ENCODE measurements around the gene POMT1.
A peak's percentile ranks its signal among the peaks of the same experiment; 100 is the strongest.
"Not testable (repeated sequence)": the region's sequence is repeated elsewhere in the genome, so short reads cannot be mapped to it uniquely, and the experiment has no call there.

POMT1 gene

GRCh38 chr9:131500377-131500776 lies 2.3 kb upstream of the POMT1 start:
- DNase-seq: peak; percentile 85

DNA sequence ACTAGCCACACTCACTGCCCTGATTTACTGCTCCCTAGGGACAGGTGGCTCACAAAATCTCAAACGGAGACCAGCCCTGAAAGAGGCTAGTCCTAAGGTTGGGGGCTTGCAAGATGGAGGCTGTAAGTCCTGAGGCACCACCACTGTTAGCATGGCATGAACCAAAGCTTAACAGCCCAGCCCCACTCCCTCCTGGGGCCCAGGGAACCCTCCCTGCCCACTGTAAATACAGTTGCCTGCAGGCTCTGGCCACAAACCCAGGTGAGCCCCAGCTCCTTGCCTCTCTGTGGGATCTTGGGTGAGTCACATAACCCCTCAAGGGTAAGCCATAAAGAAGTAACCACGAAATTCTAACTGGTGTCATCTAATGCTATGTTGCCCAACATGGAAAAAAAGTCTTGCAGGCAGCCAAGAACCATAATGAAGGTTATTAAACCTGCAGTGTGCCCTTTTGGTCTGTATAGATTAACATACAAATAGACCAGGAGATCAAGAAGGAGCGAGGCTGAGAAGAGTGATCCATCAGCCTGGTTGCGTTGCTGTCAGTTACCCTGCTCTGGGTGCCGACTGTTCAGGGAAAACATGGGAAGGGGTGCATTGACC lies 1.7 kb upstream of the POMT1 start:
- DNase-seq: peak; percentile 49

GRCh38 chr9:131503626-131504465 lies 1.1 kb downstream of the POMT1 start:
- DNase-seq: peak; percentile 68

- DNase-seq: no peak
These were observed 2.3 kb downstream of the POMT1 start for GRCh38 chr9:131505012-131505411.

DNA sequence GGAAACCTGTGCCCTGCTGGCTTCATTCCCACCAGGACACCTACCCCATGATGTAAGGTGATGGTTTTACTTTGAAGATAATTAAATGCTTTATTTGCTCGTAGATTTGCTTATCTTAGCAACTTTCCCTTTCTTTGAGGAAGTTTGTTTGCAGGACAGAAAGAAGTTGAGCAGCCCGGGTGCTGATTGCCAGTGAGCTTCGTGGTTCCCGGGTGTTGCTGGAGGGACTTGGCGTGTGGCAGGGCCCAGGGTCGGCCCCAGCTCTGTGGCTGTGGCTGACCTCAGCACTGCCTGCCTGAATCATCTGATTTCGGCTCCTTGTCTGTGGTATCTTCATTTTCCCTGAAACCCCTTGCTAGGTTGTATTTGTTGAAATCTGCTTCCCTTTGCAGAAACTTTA lies 8.7 kb downstream of the POMT1 start:
- no peak for DNase-seq

- no peak for DNase-seq
These were observed 9.2 kb downstream of the POMT1 start for GRCh38 chr9:131511880-131512279.

DNA sequence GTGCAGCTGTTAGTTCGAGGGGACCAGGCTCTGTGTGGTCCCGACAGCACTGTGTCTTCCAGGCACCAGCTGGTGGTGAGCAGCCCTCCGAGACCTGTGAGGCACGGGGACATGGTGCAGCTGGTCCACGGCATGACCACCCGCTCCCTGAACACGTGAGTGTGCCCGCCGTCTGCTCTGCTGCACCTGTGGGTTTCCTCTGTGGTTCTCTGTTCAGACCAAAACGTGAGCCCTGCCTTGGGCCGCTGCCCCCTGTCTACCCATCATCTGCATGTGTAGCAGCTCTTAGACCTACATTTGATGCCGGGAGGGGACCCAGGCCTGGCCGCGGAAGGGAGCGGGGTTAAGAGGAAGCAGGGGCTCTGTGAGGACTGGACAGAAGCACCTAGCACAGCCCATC lies 10.5 kb downstream of the POMT1 start:
- DNase-seq: no peak

DNA sequence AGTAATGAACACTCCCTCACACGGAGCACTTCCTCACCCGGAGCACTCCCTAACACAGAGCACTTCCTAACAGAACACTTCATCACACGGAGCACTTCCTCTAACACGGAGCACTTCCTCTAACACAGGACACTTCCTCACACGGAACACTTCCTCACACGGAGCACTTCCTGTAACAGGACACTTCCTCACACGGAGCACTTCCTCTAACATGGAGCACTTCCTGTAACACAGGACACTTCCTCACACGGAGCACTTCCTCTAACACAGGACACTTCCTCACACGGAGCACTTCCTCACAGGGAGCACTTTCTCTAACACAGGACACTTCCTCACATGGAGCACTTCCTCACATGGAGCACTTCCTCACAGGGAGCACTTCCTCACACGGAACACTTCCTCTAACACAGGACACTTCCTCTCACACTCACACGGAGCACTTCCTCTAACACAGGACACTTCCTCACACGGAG lies 12.9 kb downstream of the POMT1 start:
- DNase-seq: not testable (repeated sequence)

GRCh38 chr9:131516100-131516499 lies 13.4 kb downstream of the POMT1 start:
- no peak for DNase-seq

DNA sequence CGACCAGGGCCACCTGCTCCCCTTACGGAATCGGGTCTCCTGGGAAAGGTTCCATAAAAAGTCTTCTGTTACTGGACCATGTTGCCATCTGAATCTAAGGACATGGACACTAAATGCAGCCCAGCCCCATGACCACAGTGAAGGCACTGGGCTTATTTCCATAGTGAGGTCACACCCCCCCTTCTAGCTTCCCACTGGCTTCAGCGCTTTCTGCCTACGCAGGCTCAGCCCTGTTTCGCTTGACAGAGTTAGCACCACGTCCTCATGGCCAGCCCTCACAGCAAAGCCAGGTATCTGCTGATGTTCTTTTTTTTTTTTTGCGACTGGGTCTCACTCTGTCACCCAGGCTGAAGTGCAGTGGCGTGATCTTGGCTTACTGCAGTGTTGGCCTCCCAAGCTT lies 14.2 kb downstream of the POMT1 start:
- DNase-seq: no peak

GRCh38 chr9:131517761-131518190 lies 15.1 kb downstream of the POMT1 start:
- DNase-seq: no peak

- no peak for DNase-seq
These were observed 15.8 kb downstream of the POMT1 start for GRCh38 chr9:131518553-131518952.

DNA sequence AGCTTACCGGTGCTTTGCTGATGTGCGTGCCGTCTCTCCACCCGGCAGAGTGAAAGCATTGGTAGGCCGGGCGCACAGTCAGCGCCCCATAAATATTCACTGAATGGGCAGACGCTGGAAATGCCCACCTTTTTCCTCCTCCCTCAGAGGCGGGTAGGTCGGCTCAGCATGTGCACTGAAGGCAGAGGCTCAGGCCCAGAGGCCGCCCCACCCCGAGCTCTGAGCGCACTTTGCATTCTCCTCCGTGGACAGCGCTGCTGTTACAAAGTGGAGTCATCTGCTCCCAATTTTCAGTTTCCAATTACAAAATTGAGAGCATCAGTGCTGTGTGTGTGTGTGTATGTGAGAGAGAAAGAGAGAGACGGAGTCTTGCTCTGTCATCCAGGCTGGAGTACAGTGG lies 17.8 kb downstream of the POMT1 start:
- no peak for DNase-seq

- no peak for DNase-seq
These were observed 18.5 kb downstream of the POMT1 start for GRCh38 chr9:131521203-131521602.

DNA sequence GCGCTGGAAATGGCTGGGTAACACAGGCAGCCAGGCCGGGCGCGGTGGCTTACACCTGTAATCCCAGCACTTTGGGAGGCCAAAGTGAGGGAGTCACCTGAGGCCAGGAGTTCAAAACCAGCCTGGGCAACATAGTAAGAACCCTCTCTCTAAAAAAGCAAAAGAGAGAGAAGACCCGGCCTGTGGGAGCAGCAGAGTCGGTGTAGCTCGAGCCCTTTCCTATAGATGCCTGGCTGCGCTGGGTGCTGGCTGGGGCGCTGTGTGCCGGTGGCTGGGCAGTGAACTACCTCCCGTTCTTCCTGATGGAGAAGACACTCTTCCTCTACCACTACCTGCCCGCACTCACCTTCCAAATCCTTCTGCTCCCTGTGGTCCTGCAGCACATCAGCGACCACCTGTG lies 19.1 kb downstream of the POMT1 start:
- DNase-seq: no peak

DNA sequence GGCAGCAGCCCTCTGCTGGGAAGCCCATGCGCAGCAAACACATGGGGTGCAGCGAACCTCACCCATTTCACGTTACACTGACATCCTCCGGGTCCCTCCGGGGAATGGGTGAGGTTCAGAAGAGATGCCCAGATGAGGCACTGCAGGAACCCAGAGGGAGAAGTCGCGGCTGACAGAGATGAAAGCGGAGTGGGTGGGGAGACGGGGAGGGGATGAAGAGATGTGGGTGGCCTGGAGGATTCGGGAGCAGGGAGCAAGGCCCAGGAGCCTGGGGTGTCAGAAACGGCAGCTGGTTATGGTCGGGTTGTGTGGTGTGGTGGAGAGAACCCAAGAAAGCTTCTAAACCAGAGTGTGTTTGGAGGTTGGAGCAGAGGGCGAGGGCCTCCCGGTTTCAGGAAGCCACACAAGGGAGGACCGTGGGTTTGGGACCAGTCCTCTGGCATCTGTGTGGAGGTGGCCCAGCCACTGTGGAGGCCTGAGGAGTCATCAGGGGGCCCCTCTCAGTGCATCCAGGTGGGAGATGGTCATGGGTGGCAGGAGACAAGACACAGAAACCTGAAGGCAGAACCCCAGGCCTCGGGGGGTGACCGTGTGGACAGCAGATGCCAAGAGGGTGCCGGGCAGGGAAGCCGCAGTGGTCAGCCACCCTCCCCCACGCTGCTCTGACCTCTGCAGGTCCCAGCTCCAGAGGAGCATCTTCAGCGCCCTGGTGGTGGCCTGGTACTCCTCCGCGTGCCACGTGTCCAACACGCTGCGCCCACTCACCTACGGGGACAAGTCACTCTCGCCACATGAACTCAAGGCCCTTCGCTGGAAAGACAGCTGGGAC lies 19.8 kb downstream of the POMT1 start:
- no peak for DNase-seq

- no peak for DNase-seq
These were observed 20.3 kb downstream of the POMT1 start for GRCh38 chr9:131523086-131523388.

DNA sequence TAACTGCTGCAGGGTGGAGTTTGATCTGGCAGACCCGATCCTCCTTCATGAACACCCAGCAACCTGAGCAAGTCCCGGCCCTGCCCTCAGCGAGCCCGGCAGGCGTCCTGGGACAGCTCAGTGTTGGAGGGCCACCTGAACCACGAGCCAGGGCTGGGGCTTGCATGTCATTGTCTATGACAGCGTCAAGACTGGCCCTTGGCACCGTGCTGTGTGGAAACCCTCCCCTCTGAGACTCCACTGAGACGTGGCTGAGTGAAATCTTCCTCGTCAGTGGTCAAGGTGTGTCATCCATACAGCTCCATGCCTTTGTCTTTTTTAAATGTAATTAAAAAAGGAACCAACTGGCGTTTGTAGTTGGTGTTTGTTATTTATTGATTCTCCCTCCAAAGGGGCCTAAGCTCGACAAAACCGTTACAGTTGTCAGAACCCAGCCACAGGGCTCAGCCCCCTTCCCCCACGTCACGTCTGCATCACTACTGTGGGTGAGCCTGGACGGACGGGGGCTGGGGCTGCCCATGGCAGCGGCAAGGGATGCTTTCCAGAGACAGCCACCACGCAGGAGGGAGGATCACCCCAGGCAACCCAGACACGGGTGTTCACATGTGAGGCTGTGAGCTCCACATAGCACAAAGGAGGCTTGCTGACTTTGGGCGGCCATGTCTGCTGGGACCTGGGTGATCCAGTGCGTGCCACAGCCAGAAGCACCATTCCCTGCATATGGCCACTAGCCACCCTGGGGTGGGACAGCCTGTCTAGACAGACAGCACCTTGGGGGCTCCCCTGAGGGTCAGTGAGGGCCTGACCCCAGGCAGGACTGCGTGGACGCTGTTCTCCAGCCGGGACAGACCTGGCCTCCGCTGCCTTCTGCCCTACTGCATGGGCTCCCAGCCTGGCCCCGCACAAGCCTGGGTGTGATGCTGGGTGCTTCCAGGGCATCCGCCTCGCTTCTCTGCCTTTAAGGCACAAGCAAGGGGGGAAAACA lies 21.0 kb downstream of the POMT1 start:
- DNase-seq: no peak

DNA sequence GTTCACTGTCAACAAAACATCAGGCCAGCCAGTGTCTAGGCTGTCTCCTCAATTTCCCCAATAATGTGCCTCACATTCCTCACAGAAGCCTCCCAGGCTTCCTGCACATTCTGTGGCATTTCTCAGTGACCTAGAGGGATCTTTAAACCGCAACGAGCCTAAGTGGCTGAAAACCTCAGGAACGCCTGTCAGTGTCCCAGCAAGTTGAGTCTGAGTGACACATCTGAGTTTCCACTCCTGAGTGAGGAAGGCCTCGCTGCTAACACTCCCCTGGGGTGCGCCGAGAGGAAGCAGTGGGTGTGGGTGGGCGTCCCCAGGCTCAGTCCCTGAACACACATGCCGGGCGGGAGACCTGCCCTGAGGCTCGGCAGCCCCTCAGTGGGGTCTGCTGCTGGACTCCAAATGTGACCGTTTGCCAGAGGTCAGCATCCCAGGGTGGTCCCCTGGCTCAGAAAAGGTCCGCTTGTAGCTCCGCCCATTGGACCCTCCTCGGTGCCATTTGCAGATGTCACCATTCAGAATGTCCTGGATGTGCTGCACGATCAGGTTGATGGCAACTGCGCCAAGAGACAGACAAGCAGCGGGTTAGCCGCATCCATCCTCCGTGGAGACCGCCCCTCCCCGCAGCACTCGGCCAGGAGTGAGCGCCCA lies 22.1 kb downstream of the POMT1 start:
- no peak for DNase-seq

- no peak for DNase-seq
These were observed 23.2 kb downstream of the POMT1 start for GRCh38 chr9:131525643-131526565.

- no peak for DNase-seq
These were observed 25.5 kb downstream of the POMT1 start for GRCh38 chr9:131528186-131528585.
